GM12891 (cell line): ENCODE measurements around the gene ALK.

ENCODE experiments used
- POLR2A ChIP-seq: IDR thresholded peaks from 2 replicates; pipeline ENCODE4 v1.6.1; 2011; ENCODE audit warnings: low read depth, low read length, control low read depth
- POLR2AphosphoS5 ChIP-seq: IDR thresholded peaks from 2 replicates; pipeline ENCODE4 v1.6.1; 2011; ENCODE audit warnings: low read depth, low read length, control low read depth
- POU2F2 ChIP-seq: IDR thresholded peaks from 2 replicates; pipeline ENCODE4 v1.6.1; 2011; ENCODE audit warnings: low read depth, mild to moderate bottlenecking, control low read depth, low read length, moderate library complexity
- TAF1 ChIP-seq: IDR thresholded peaks from 2 replicates; pipeline ENCODE4 v1.6.1; 2011; ENCODE audit warnings: low read depth, low read length, control low read depth

GRCh38 chr2:29837925-29838324, 83.5 kb downstream of the ALK start:
- TF ChIP-seq POLR2A = no peak
- no peak for TF ChIP-seq POLR2AphosphoS5
- no peak for TF ChIP-seq TAF1
- no peak for TF ChIP-seq POU2F2
